ENCODE data around the gene OR11G2.
A peak's percentile ranks its signal among the peaks of the same experiment; 100 is the strongest.
"Not testable (repeated sequence)": the region's sequence is repeated elsewhere in the genome, so short reads cannot be mapped to it uniquely, and the experiment has no call there.

Gene OR11G2, protein sequence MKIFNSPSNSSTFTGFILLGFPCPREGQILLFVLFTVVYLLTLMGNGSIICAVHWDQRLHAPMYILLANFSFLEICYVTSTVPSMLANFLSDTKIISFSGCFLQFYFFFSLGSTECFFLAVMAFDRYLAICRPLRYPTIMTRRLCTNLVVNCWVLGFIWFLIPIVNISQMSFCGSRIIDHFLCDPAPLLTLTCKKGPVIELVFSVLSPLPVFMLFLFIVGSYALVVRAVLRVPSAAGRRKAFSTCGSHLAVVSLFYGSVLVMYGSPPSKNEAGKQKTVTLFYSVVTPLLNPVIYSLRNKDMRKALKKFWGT

DNA sequence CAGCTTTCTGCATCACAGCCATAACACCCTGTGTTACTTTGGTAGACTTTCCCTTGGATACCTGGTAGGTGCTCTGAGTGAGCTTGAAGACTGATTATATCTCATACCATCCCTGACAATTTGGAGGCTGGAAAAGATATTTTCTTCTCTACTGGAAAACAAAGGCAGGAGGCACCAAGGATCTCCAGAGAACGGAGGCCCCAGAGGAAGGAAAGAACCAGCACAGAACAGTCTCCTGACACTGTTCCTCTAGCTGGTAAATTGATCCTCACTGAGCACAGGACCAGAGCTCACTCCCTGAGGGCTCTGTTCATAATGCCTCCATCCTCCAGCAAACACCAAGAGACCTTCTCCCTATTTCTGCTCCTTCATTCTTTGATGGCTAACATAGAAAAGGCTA, at the start of gene OR11G2:
TSS of gene OR11G2 (plus strand) at position 301 of the 400 bp plus-strand sequence. CDS start 6,542 bp downstream, outside the sequence.
- no peak for DNase-seq (ENCODE audit: low spot score)

DNA sequence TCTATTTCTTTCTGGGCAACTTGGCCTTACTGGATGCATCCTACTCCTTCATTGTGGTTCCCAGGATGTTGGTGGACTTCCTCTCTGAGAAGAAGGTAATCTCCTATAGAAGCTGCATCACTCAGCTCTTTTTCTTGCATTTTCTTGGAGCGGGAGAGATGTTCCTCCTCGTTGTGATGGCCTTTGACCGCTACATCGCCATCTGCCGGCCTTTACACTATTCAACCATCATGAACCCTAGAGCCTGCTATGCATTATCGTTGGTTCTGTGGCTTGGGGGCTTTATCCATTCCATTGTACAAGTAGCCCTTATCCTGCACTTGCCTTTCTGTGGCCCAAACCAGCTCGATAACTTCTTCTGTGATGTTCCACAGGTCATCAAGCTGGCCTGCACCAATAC, 46.8 kb upstream of the OR11G2 start:
- no peak for DNase-seq (ENCODE audit: low spot score)

DNA sequence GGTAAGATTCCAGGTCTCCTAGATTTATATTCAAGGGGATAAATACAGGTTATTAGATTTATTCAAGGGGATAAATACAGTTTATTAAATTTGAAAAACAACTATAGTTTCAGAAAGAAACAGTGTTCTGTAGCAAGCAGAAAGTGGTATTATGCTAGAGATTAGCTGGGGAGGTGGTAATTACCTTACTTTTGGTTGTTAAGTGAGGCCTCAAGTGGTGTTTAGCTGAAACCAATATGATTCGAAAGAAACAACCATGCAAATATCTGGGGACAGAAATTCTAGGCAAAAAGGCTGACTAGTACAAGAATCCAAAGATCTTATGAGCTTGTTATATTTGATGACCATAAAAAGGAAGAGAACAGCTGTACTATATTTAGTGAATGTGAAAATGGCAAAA, 45.9 kb upstream of the OR11G2 start:
- no peak for DNase-seq (ENCODE audit: low spot score)

DNA sequence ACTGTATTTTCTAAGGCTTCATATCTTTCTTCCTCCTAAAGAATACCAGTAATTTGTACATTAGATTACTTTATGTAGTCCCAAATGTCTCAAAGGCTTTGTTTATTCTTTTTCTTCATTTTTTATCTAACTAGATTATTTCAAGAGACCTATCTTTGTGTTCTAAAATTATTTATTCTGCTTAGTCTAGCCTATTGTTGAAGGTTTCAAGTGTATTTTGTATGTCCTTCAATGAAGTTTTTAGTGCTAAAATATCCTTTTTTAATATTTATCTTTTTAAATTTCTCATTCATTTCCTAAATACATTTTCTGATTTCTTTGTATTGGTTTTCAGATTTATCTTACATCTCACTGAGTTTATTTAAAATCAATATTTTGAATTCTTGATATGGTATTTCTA, 26.2 kb upstream of the OR11G2 start:
- no peak for DNase-seq (ENCODE audit: low spot score)

DNA sequence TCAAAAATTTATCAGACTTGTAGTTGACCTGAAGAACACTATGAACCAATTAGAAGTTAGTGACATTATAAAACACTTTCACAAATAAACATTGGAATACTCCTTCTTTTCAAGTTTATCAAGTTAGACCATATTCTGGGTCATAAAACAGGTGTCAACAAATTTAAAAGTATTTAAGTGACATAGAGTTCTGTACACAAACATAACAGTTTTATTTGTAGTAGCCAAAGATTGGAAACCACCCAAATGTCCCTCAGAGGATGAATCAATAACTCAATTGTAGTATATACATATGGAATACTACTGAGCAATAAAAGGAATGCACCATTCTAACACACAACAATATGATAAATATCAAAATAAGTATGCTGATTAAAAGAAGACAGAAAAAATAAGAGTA, 23.6 kb upstream of the OR11G2 start:
- no peak for DNase-seq (ENCODE audit: low spot score)

DNA sequence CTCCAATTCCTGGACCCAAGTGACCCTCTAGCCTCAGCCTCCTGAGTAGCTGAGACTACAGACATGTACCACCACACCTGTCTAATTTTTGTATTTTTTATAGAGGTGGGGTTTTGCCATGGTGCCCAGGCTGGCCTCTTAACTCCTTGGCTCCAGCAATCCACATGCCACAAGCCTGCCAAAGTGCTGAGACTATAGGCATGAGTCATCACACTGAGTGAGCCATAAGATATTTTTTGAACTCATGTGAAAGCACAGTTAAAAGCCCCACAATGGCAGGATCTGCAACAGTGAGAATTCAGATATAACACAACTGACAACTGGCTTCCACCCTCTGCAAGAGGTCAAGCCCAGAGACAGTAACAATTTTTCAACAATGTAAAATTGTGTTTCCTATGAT, 20.8 kb upstream of the OR11G2 start:
- DNase-seq (ENCODE audit: low spot score): not testable (repeated sequence)

DNA sequence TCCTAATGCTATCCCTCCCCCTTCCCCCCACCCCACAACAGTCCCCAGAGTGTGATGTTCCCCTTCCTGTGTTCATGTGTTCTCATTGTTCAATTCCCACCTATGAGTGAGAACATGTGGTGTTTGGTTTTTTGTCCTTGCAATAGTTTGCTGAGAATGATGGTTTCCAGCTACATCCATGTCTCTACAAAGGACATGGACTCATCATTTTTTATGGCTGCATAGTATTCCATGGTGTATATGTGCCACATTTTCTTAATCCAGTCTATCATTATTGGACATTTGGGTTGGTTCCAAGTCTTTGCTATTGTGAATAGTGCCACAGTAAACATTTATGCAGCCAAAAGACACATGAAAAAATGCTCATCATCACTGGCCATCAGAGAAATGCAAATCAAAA, 16.5 kb upstream of the OR11G2 start:
- DNase-seq (ENCODE audit: low spot score): not testable (repeated sequence)

DNA sequence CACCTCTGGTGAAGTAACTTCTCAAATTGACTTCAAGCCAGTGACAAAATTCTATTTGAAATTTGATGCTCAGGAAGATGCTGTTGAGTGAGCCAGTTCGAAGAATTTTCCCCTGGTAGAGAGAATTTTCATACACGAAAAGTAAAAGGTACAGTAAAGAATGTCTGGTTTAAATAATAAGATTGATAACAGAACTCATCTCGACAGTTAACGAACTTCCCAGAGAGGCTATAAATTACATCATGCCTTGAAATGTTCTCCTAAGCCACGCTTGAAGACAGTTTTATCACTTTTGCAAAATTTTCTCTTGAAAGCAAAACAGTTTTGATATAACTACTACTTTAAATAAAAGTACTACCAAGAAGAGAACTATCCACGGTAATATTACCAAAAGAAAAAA, 14.4 kb upstream of the OR11G2 start:
- DNase-seq (ENCODE audit: low spot score): no peak

DNA sequence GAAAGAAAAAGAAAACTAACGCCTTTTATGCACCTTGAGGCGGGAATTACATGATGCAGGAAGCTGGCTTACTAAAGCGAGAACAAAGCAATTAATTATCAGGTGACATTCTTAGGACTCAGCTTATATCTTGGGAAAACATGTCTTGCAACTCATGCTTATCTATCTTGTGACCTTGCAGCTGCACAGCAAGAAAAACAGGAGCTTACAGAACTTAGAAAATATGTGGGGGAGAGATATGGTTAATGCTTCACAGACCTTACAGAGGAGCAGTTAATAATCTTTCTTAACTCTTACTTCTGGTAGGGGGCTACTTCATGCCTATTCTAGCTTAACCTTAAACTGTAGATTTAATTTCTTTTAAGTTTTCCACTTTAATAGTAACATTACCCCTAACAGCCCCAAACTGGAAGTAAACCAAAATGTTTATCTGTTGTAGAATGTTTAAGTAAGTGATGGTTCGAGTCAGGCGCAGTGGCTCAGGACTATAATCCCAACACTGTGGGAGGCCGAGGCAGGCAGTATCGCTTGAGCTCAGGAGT, 13.2 kb upstream of the OR11G2 start:
- no peak for DNase-seq (ENCODE audit: low spot score)

DNA sequence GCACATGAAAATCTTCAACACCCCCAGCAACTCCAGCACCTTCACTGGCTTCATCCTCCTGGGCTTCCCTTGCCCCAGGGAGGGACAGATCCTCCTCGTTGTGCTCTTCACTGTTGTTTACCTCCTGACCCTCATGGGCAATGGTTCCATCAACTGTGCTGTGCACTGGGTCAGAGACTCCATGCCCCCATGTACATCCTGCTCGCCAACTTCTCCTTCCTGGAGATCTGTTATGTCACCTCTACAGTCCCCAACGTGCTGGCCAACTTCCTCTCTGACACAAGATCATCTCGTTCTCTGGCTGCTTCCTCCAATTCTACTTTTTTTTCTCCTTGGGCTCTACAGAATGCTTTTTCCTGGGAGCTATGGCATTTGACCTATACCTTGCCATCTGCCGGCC, 11.5 kb upstream of the OR11G2 start:
- DNase-seq (ENCODE audit: low spot score): no peak

DNA sequence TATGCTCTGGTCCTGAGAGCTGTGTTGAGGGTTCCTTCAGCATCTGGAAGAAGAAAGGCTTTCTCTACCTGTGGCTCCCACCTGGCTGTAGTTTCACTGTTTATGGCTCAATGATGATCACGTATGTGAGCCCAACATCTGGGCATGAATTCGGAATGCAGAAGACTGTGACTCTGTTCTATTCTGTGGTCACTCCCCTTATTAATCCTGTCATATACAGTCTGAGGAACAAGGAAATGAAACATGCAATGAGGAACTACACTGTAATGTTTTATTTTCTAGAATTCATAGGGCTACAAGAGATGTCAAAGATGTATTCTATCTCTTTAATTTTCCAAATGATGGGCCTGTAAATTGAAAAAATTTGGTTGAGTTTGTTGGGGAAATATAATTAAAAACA, 10.8 kb upstream of the OR11G2 start:
- DNase-seq (ENCODE audit: low spot score): no peak

DNA sequence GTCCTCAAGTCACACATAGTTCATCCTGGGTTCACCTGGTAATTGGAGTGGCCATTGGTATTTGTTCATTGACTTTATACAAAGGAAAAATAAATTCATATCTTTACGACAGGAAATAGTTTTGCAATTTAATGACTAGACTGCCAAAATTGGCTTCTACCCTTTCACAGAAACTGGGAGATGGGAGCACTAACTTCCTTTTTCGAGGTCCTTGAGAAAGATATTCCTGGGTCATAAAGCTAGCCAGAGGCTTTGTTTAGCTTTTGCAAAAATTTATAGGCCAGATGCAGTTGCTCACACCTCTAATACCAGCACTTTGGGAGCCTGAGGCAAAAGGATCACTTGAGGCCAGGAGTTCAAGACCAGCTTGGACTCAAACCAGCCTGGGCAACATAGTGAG, 10.2 kb upstream of the OR11G2 start:
- no peak for DNase-seq (ENCODE audit: low spot score)

DNA sequence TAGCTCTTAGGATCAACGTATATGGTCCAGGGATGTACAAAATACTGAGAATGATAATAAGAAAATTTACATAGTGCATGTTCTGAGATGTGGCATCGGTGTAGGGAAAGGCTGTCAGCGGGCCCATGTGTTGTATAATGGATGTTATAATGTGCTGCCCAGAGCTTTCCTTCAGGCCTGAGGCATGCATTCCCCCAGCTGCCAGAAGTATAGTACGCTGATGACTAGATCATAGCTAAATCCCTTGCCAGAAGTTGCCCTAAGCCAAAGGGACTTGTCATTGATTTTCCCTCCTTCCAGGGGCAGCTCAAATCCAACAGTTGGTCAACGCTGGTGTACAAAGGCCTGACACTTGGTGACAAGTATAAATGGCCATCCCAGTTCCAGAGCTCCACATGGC, 6.5 kb upstream of the OR11G2 start:
- no peak for DNase-seq (ENCODE audit: low spot score)

DNA sequence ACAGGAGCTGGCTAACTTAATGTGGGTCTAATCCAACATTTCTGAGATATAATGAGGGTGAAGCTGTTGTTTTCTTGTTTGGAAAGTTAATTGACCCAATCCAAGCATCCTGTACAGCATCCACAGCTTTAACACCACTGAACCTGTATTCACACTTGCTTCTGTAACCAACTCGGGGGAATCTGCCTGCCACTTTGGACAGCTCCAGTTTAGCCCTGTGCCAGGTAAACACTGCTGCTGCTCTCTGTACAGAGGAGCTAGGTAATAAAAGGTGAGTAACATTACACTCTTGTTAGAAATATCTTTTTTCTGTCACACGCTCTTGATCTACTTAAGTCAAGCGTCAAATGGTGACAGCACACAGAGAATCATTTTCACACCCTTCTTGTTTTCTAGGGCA, 700 bp downstream of the OR11G2 start:
- DNase-seq (ENCODE audit: low spot score): no peak

DNA sequence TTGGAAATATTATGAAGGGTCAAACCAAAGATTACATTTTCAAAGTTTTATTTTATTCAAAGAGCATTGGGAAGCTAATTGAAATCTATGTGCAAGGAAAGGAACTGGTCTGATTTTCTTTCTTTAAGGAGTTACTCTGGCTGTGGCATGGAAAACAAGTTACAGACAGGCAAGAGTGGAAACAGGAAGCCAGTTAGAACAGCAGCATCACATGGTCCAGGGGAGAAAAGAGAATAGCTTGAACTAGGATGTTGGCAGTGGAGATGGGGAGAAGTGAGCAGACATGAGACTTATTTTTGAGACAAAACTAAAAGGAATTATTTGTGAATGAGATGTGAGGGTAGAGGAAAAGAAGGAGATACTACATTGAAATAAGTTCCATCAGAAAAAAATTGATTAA, 3.4 kb downstream of the OR11G2 start:
- no peak for DNase-seq (ENCODE audit: low spot score)

DNA sequence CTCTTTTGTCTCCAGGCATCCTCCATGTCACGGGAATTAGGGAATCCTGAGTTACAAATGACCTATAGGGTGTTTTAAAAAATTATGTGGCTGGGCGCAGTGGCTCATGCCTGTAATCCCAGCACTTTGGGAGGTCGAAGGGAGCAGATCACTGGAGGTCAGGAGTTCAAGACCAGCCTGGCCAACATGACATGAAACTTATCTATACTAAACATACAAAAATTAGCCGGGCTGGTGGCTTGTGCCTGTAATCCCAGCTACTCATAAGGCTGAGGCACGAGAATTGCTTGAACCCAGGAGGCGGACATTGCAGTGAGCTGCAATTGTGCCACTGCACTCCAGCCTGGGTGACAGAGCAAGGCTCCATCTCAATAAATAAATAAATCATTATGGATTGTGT, 4.5 kb downstream of the OR11G2 start:
- DNase-seq (ENCODE audit: low spot score): not testable (repeated sequence)

DNA sequence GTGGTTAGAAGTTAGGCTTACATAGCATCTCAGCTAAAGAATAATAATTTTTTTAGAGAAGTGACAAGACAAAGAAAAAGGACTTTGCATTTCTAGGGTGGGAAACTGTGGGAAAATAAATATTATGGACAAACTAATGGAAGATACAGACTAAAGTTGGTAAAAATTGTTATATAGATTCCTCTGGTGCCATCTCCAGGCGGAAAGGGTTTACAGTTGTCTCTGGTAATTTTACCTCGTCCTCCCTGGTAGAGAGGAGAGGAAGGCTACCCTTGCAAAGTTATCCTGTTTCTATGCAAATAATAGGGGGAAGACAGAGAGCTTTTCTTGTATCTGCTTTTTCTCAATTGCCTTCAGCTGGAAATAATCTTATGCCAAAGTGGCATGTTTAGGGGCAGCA, 5.2 kb downstream of the OR11G2 start:
- no peak for DNase-seq (ENCODE audit: low spot score)

DNA sequence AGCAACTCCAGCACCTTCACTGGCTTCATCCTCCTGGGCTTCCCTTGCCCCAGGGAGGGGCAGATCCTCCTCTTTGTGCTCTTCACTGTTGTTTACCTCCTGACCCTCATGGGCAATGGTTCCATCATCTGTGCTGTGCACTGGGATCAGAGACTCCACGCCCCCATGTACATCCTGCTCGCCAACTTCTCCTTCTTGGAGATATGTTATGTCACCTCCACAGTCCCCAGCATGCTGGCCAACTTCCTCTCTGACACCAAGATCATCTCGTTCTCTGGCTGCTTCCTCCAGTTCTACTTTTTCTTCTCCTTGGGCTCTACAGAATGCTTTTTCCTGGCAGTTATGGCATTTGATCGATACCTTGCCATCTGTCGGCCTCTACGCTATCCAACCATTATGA, 6.8 kb downstream of the OR11G2 start:
- DNase-seq (ENCODE audit: low spot score): no peak

DNA sequence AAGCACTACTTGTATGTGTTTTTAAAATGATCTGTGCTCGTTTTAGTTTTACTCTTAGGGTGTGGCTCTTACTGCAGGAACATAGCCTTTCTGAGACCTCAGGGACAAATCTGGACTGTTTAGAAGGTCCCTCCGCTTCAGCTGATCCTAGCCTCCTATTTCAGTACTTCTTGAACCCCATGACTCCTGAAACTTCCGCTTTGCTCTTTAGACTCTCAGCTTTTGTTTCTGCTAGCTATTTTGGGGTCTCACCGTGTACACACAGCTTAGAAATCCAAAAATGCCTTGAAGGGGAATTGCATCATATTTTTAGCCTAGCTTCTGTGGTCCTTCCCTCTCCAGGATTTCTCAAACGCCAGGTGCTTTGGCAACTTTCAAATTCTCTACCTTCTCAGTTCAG, 8.3 kb downstream of the OR11G2 start:
- DNase-seq (ENCODE audit: low spot score): no peak

DNA sequence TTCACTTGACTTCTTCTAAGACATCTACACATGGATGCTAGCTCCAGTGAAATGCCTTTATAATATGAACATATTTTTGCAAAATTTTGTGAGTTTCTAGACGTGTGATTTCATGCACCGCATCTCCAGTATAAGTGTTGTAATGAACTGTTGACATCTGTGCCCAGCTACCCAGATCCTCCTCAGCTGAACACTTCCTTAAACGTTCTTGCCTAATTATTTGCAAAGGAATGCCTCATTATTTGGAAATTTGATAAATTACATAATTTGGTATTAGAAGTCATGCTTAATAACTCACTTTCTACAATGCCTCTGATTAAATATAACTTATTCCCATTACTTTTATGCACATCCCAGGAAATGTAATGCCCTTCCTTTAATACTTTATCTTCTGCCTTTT, 14.0 kb downstream of the OR11G2 start:
- no peak for DNase-seq (ENCODE audit: low spot score)

DNA sequence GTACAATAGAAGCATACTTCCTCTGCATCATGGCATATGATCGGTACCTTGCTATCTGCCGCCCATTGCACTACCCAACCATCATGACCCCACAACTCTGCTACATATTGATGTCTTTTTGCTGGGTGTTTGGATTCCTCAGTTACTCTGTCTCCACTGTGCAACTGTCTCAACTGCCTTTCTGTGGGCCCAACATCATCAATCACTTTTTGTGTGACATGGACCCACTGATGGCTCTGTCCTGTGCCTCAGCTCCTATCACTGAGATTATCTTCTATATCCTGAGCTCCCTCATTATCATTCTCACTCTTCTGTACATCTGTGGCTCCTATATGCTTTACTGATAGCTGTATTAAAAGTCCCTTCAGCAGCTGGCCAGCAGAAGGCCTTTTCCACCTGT, 18.9 kb downstream of the OR11G2 start:
- no peak for DNase-seq (ENCODE audit: low spot score)

DNA sequence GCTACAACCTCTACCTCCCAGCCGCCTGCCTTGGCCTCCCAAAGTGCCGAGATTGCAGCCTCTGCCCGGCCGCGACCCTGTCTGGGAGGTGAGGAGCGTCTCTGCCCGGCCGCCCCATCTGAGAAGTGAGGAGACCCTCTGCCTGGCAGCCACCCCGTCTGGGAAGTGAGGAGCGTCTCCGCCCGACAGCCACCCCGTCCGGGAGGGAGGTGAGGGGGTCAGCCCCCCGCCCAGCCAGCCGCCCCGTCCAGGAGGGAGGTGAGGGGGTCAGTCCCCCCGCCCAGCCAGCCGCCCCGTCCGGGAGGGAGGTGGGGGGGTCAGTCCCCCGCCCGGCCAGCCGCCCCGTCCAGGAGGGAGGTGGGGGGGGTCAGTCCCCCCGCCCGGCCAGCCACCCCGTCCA, 21.7 kb downstream of the OR11G2 start:
- DNase-seq (ENCODE audit: low spot score): not testable (repeated sequence)

DNA sequence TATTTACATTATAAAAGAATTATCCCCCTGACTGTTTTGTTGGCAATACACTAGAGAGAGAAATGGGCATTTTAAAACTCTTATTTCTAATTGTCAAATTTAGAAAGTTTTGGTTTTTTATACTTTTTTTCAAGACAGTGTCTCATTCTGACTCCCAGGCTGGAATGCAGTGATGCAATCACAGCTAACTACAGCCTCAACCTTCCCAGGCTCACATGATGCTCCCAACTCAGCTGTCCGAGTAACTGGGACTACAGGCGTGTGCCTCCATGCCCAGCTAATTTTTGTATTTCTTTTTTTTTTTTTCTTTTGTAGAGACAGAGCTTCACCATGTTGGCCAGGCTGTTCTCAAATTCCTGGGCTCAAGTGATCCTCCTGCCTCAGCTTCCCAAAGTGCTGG, 24.5 kb downstream of the OR11G2 start:
- no peak for DNase-seq (ENCODE audit: low spot score)

DNA sequence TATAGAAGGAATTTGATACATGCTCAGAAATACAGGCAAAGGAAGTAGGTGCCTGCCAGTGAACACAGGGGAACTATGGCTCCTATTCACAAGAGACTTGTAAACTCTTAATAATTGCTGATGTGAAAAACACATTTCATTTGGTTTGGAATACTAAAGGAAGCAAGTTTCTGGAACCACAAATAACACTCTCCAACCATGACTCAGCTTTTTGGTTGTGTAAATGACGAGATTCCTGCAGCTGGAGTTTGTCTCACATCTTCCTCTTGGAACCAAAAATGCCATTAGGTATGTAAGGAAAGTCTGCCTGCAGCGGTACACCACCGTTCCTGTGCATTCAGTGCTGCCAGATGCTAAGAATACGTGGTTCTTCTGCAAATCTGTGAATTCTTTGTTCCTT, 28.3 kb downstream of the OR11G2 start:
- DNase-seq (ENCODE audit: low spot score): peak; percentile 6

Data from COLO829 (cell line).